ENCODE results near the gene AGMO.

GRCh38 chr7:15303357-15303756 lies 258.5 kb downstream of the AGMO start:
- TF ChIP-seq CTCF (IDR thresholded peaks at IDR 0.05) (no peak), POLR2A (IDR thresholded peaks at IDR 0.05) (no peak)
